Colonic mucosa (tissue), 4 donors: ENCODE data around the gene TTC9B. TPM values are rescaled to one million over a fixed set of nuclear protein-coding genes. Genes with fewer than 3 reads are reported as not detected.

Experiments
- DNase-seq: peaks from one replicate; pipeline ENCODE4 v3.0.0-alpha.2; 2020
- H3K27ac ChIP-seq: fragments of 200-600 bp; one replicate; pipeline ENCODE4 v1.8.0; 2021
- H3K27me3 ChIP-seq: fragments of 200-600 bp; one replicate; pipeline ENCODE4 v1.8.0; 2021
- H3K36me3 ChIP-seq: fragments of 200-600 bp; one replicate; pipeline ENCODE4 v1.8.0; 2021
- H3K4me1 ChIP-seq: fragments of 200-600 bp; one replicate; pipeline ENCODE4 v1.8.0; 2021; ENCODE audit warnings: mild to moderate bottlenecking
- H3K4me3 ChIP-seq: fragments of 200-600 bp; one replicate; pipeline ENCODE4 v1.8.0; 2021
- H3K9ac ChIP-seq, 2 donors: one replicate each; pipeline ENCODE4 v1.7.0; 2013; ENCODE audit warnings: control low read depth in 2 of 2, low read depth in 2 of 2, low read length in 2 of 2
- H3K9me3 ChIP-seq: fragments of 200-600 bp; one replicate; pipeline ENCODE4 v1.8.0; 2021
- CTCF ChIP-seq: fragments of 200-600 bp; IDR thresholded peaks from one replicate; pipeline ENCODE4 v1.8.0; 2022; ENCODE audit warnings: antibody characterized with exemption, mild to moderate bottlenecking
- intact Hi-C: fragments of 100-400 bp; cut with DNase I; formaldehyde crosslinking; loops from one replicate; pipeline ENCODE4 v1.14.1; 2022
- total RNA-seq, 2 donors: library from RNA; stranded (reverse); fragmentation: NEBNext Ultra II Directional in 1 of 2; extraction: Animal tissue kit (Norgen Biotek cat#: 25700) in 1 of 2; gene quantifications; one replicate each; pipeline ENCODE4 v1.2.1, GENCODE V29; 2021
- donor health status: healthy.
- donor health status: DM: no; HTN: no; CAD: no.
- donor health status: DM: no; HTN: no; CAD: no.

Gene TTC9B
- total RNA-seq, 2 donors from 2014 or later = 0.30 to 0.69 TPM

- no peak for TF ChIP-seq CTCF
- H3K9ac ChIP-seq = no peak overlapping the region
- H3K27ac ChIP-seq = no peak overlapping the region
- no peaks in the 10 kb centered on the region for H3K27me3 ChIP-seq
- peaks cover 6% of the 10 kb centered on the region for H3K36me3 ChIP-seq
- H3K4me1 ChIP-seq = no peaks in the 10 kb centered on the region
- H3K9me3 ChIP-seq = no peaks in the 10 kb centered on the region
- DNase-seq = no peak
- no peak overlapping the region for H3K4me3 ChIP-seq
- intact Hi-C loops = no loop called here
These were observed 34.2 kb upstream of the TTC9B start for GRCh38 chr19:40252395-40252794.

GRCh38 chr19:40251991-40252390 is 33.8 kb upstream of the TTC9B start:
- TF ChIP-seq CTCF = no peak
- H3K4me1 ChIP-seq = no peaks in the 10 kb centered on the region
- no peak overlapping the region for H3K27ac ChIP-seq
- H3K9ac ChIP-seq = no peak overlapping the region
- peaks cover 6% of the 10 kb centered on the region for H3K36me3 ChIP-seq
- no peaks in the 10 kb centered on the region for H3K27me3 ChIP-seq
- intact Hi-C loops = no loop called here
- no peak for DNase-seq
- no peaks in the 10 kb centered on the region for H3K9me3 ChIP-seq
- H3K4me3 ChIP-seq = no peak overlapping the region

- TF ChIP-seq CTCF = no peak
- peaks cover 6% of the 10 kb centered on the region for H3K36me3 ChIP-seq
- no peaks in the 10 kb centered on the region for H3K4me1 ChIP-seq
- no peak overlapping the region for H3K27ac ChIP-seq
- no peaks in the 10 kb centered on the region for H3K27me3 ChIP-seq
- no peak for DNase-seq
- H3K9ac ChIP-seq = no peak overlapping the region
- no peak overlapping the region for H3K4me3 ChIP-seq
- intact Hi-C loops = no loop called here
- H3K9me3 ChIP-seq = no peaks in the 10 kb centered on the region
These were observed 33.1 kb upstream of the TTC9B start for GRCh38 chr19:40251244-40251643.

- H3K9ac ChIP-seq = no peak overlapping the region
- no peaks in the 10 kb centered on the region for H3K4me1 ChIP-seq
- intact Hi-C loops = no loop called here
- no peak overlapping the region for H3K27ac ChIP-seq
- H3K27me3 ChIP-seq = no peaks in the 10 kb centered on the region
- no peaks in the 10 kb centered on the region for H3K9me3 ChIP-seq
- TF ChIP-seq CTCF = no peak
- DNase-seq = no peak
- H3K4me3 ChIP-seq = no peak overlapping the region
- H3K36me3 ChIP-seq = no peaks in the 10 kb centered on the region
These were observed 31.6 kb upstream of the TTC9B start for GRCh38 chr19:40249781-40250180.

- Histone ChIP-seq H3K4me1 (no peaks in the 10 kb centered on the region), H3K36me3 (no peaks in the 10 kb centered on the region), H3K9ac (no peak overlapping the region), H3K4me3 (no peak overlapping the region), H3K27me3 (no peaks in the 10 kb centered on the region), H3K27ac (no peak overlapping the region), H3K9me3 (no peaks in the 10 kb centered on the region)
- DNase-seq = no peak
- TF ChIP-seq CTCF = no peak
- intact Hi-C loops = no loop called here
These were observed 31.0 kb upstream of the TTC9B start for GRCh38 chr19:40249201-40249600.
